Measurements from ENCODE around the gene DNAH9.

The DNAH9 gene, protein sequence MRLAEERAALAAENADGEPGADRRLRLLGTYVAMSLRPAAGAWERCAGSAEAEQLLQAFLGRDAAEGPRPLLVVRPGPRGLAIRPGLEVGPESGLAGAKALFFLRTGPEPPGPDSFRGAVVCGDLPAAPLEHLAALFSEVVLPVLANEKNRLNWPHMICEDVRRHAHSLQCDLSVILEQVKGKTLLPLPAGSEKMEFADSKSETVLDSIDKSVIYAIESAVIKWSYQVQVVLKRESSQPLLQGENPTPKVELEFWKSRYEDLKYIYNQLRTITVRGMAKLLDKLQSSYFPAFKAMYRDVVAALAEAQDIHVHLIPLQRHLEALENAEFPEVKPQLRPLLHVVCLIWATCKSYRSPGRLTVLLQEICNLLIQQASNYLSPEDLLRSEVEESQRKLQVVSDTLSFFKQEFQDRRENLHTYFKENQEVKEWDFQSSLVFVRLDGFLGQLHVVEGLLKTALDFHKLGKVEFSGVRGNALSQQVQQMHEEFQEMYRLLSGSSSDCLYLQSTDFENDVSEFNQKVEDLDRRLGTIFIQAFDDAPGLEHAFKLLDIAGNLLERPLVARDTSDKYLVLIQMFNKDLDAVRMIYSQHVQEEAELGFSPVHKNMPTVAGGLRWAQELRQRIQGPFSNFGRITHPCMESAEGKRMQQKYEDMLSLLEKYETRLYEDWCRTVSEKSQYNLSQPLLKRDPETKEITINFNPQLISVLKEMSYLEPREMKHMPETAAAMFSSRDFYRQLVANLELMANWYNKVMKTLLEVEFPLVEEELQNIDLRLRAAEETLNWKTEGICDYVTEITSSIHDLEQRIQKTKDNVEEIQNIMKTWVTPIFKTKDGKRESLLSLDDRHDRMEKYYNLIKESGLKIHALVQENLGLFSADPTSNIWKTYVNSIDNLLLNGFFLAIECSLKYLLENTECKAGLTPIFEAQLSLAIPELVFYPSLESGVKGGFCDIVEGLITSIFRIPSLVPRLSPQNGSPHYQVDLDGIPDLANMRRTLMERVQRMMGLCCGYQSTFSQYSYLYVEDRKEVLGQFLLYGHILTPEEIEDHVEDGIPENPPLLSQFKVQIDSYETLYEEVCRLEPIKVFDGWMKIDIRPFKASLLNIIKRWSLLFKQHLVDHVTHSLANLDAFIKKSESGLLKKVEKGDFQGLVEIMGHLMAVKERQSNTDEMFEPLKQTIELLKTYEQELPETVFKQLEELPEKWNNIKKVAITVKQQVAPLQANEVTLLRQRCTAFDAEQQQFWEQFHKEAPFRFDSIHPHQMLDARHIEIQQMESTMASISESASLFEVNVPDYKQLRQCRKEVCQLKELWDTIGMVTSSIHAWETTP (N-terminal part only)

DNA sequence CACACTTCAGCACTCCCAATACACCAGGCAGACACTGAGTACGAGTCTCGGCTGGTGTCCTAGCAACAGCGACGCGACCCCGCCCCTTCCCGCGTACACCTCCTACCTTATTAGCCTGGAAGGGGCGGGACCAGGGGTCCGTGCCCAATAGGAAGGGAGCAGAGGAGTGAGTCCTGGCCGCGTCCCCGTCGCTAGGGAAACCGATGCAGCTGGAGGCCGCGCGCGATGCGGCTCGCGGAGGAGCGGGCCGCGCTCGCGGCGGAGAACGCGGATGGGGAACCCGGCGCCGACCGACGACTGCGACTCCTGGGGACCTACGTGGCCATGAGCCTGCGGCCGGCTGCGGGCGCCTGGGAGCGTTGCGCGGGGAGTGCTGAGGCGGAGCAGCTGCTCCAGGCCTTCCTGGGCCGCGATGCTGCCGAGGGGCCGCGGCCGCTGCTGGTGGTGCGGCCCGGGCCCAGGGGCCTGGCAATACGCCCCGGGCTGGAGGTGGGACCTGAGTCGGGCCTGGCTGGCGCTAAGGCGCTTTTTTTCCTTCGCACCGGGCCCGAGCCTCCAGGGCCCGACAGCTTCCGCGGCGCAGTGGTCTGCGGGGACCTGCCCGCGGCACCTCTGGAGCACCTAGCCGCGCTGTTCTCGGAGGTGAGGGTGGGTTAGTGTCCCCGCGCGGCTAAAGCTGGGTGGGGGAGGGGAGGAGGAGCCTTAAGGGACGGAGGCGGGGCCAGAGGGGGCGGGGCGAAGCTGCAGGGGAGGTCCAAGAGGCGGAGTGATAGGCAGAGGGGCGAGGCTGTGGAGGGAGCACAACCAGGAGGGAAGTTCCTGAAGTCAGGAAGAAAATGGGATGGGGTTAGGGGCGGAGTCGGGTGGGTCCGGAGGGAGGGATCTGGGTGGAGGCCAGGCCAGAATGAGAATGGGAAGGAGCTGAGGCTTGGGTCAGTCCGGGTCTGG, at the start of gene DNAH9:
TSS of gene DNAH9 (plus strand) at position 197 of the 948 bp plus-strand sequence. CDS start at position 226, 29 bp downstream.
- Histone ChIP-seq H3K9ac (ENCODE audit: low read length in 5 of 5) (peak within 1 kb of the TSS in 2 of 5 donors; percentile 67 to 71), H3K4me1 (ENCODE audit: control insufficient read depth in 5 of 5, insufficient read depth in 5 of 5, low read length in 5 of 5) (peaks cover 0 to 30% (median 23%) of the 10 kb centered on the region in 5 donors), H3K27ac (ENCODE audit: low read depth, low read length) (peak within 1 kb of the TSS; percentile 63), H3K4me3 (ENCODE audit: low read depth in 1 of 5, low read length in 5 of 5) (peak within 1 kb of the TSS; percentile 49 to 83 (median 62)), H3K9me3 (ENCODE audit: control insufficient read depth in 5 of 5, low read length in 5 of 5) (peaks cover 0 to 4% (median 0%) of the 10 kb centered on the region in 5 donors), H3K27me3 (ENCODE audit: control insufficient read depth in 5 of 5, insufficient read depth in 4 of 5, low read length in 5 of 5) (no peaks in the 10 kb centered on the region), H3K36me3 (ENCODE audit: control insufficient read depth in 5 of 5, insufficient read depth in 5 of 5, low read length in 5 of 5) (no peaks in the 10 kb centered on the region)

DNA sequence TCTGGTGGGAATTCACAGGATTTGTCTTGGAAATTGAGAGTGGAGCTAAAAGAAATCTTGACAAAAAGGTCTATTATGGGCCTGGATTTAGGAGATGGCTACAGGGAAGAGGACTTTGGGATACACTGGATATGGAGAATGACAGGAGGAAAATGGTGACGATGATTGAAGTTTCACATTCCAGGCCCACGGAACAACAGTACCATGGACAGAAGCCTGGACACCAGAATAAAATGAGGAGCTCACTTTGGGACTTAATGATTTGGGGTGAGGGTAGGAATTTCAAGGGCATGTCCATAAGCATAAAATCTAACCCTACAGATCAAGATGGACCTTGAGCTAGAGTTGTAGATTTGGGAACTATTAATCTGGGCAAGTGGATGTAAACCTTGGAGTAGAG, 47.8 kb upstream of the DNAH9 start:
- Histone ChIP-seq H3K9ac (ENCODE audit: low read length in 5 of 5) (no peak overlapping the region), H3K27ac (ENCODE audit: low read depth, low read length) (no peak overlapping the region), H3K4me1 (ENCODE audit: control insufficient read depth in 5 of 5, insufficient read depth in 5 of 5, low read length in 5 of 5) (peaks cover 0 to 2% (median 0%) of the 10 kb centered on the region in 5 donors), H3K9me3 (ENCODE audit: control insufficient read depth in 5 of 5, low read length in 5 of 5) (no peaks in the 10 kb centered on the region), H3K36me3 (ENCODE audit: control insufficient read depth in 5 of 5, insufficient read depth in 5 of 5, low read length in 5 of 5) (no peaks in the 10 kb centered on the region), H3K4me3 (ENCODE audit: low read depth in 1 of 5, low read length in 5 of 5) (no peak overlapping the region), H3K27me3 (ENCODE audit: control insufficient read depth in 5 of 5, insufficient read depth in 4 of 5, low read length in 5 of 5) (no peaks in the 10 kb centered on the region)

DNA sequence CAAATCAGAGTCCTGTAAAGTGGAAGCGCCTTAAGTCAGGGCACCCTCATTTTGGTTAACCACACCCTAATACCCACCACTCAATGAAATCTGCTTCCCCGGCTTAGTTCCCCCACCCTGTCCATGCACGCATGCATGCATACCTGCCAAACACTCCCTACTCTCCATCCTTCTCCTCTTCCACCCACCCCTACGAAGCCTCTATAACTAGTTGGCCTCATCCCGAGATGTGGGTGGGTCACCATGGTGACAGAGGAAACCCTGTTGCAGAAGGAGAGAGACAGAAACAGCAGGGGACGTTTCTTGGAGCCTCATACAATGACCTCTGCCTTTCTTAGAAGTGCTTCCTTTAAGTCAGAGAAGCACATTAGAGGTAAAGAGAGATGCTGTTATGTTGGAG, 46.8 kb upstream of the DNAH9 start:
- Histone ChIP-seq H3K27me3 (ENCODE audit: control insufficient read depth in 5 of 5, insufficient read depth in 4 of 5, low read length in 5 of 5) (no peaks in the 10 kb centered on the region), H3K27ac (ENCODE audit: low read depth, low read length) (no peak overlapping the region), H3K9ac (ENCODE audit: low read length in 5 of 5) (no peak overlapping the region), H3K4me1 (ENCODE audit: control insufficient read depth in 5 of 5, insufficient read depth in 5 of 5, low read length in 5 of 5) (peaks cover 0 to 2% (median 0%) of the 10 kb centered on the region in 5 donors), H3K4me3 (ENCODE audit: low read depth in 1 of 5, low read length in 5 of 5) (no peak overlapping the region), H3K36me3 (ENCODE audit: control insufficient read depth in 5 of 5, insufficient read depth in 5 of 5, low read length in 5 of 5) (no peaks in the 10 kb centered on the region), H3K9me3 (ENCODE audit: control insufficient read depth in 5 of 5, low read length in 5 of 5) (no peaks in the 10 kb centered on the region)

DNA sequence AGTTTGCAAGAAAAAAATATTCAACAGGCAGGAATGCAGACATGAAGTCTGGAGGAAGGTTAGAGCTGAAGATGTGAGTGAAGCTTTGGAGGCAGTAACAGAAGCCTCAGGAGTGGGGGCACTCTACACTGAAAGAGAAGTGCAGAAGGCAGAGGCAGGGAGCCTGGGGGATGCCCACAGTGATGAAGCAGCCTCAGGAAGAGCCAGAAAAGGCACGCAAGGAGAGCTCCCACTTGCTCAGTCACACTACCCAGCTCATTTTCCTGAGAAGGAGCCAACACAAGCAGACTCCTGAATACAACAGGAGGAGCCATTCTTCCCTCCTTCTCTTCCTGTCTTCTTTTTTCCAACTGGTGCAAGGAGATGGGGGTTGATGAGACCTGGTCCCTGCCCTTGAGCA, 45.1 kb upstream of the DNAH9 start:
- Histone ChIP-seq H3K36me3 (ENCODE audit: control insufficient read depth in 5 of 5, insufficient read depth in 5 of 5, low read length in 5 of 5) (no peaks in the 10 kb centered on the region), H3K4me3 (ENCODE audit: low read depth in 1 of 5, low read length in 5 of 5) (no peak overlapping the region), H3K9me3 (ENCODE audit: control insufficient read depth in 5 of 5, low read length in 5 of 5) (no peaks in the 10 kb centered on the region), H3K9ac (ENCODE audit: low read length in 5 of 5) (no peak overlapping the region), H3K27ac (ENCODE audit: low read depth, low read length) (no peak overlapping the region), H3K4me1 (ENCODE audit: control insufficient read depth in 5 of 5, insufficient read depth in 5 of 5, low read length in 5 of 5) (peaks cover 0 to 2% (median 0%) of the 10 kb centered on the region in 5 donors), H3K27me3 (ENCODE audit: control insufficient read depth in 5 of 5, insufficient read depth in 4 of 5, low read length in 5 of 5) (no peaks in the 10 kb centered on the region)

DNA sequence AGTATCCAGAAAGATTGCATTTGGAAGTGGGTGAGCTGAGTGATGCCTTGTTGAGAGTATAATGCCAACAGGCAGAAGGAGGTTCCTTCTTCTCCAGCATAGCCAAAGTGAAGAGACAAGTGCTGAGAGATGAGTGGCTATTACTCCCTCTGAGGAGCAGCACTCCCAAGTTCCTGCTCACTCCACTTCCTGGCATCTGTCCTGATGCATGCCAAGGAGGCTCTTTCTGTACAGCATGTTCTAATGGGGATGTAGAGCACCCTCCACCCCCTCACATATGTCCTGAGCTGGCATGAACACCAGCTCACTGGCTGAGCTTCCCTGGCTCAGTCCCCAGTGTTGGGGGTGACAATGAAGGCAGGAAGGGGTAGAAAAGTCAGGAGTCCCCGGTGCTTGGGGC, 44.2 kb upstream of the DNAH9 start:
- Histone ChIP-seq H3K9me3 (ENCODE audit: control insufficient read depth in 5 of 5, low read length in 5 of 5) (no peaks in the 10 kb centered on the region), H3K9ac (ENCODE audit: low read length in 5 of 5) (no peak overlapping the region), H3K4me3 (ENCODE audit: low read depth in 1 of 5, low read length in 5 of 5) (no peak overlapping the region), H3K27me3 (ENCODE audit: control insufficient read depth in 5 of 5, insufficient read depth in 4 of 5, low read length in 5 of 5) (no peaks in the 10 kb centered on the region), H3K27ac (ENCODE audit: low read depth, low read length) (no peak overlapping the region), H3K4me1 (ENCODE audit: control insufficient read depth in 5 of 5, insufficient read depth in 5 of 5, low read length in 5 of 5) (peaks cover 0 to 2% (median 0%) of the 10 kb centered on the region in 5 donors), H3K36me3 (ENCODE audit: control insufficient read depth in 5 of 5, insufficient read depth in 5 of 5, low read length in 5 of 5) (no peaks in the 10 kb centered on the region)

DNA sequence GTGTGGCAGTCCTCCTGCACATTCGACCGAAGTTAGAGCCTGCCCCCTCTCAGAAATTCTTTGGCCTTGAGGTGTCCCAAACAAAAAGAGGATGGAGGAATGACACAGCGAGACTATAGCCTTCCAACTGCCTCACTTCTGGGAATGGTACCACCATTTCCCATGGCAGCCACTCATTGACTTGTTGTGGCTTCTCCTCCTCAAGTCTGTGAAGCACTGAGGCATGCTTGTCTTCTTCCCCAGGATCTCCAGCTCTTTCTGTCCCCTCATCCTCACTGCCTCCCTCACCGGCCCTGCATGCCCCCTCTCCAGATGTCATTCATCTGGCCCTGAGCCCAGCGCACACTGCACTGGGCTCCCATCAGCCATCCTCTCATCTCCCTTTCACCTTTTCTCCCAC, 43.7 kb upstream of the DNAH9 start:
- H3K9me3 ChIP-seq (ENCODE audit: control insufficient read depth in 5 of 5, low read length in 5 of 5): no peaks in the 10 kb centered on the region
- no peaks in the 10 kb centered on the region for H3K36me3 ChIP-seq (ENCODE audit: control insufficient read depth in 5 of 5, insufficient read depth in 5 of 5, low read length in 5 of 5)
- no peak overlapping the region for H3K4me3 ChIP-seq (ENCODE audit: low read depth in 1 of 5, low read length in 5 of 5)
- H3K4me1 ChIP-seq (ENCODE audit: control insufficient read depth in 5 of 5, insufficient read depth in 5 of 5, low read length in 5 of 5): peaks cover 0 to 2% (median 0%) of the 10 kb centered on the region in 5 donors
- no peak overlapping the region for H3K27ac ChIP-seq (ENCODE audit: low read depth, low read length)
- no peak overlapping the region for H3K9ac ChIP-seq (ENCODE audit: low read length in 5 of 5)
- no peaks in the 10 kb centered on the region for H3K27me3 ChIP-seq (ENCODE audit: control insufficient read depth in 5 of 5, insufficient read depth in 4 of 5, low read length in 5 of 5)

DNA sequence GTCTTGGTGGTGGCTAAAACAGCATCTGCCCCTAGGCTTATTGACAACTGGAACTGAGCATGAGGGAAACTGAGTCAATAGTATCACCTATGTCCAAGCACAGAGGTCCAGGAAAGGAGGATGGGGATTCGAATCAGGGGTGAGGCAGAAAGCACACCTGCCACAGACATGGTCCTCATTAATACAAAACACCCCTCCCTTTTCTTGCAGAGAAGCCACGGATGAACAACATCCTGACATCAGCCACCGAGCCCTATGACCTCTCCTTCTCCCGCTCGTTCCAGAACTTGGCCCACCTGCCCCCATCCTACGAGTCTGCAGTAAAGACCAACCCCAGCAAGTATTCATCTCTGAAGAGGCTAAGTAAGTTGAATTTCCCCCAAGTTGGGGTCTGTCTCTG, 42.7 kb upstream of the DNAH9 start:
- H3K4me3 ChIP-seq (ENCODE audit: low read depth in 1 of 5, low read length in 5 of 5): no peak overlapping the region
- H3K9ac ChIP-seq (ENCODE audit: low read length in 5 of 5): no peak overlapping the region
- H3K27ac ChIP-seq (ENCODE audit: low read depth, low read length): no peak overlapping the region
- no peaks in the 10 kb centered on the region for H3K27me3 ChIP-seq (ENCODE audit: control insufficient read depth in 5 of 5, insufficient read depth in 4 of 5, low read length in 5 of 5)
- H3K4me1 ChIP-seq (ENCODE audit: control insufficient read depth in 5 of 5, insufficient read depth in 5 of 5, low read length in 5 of 5): peaks cover 0 to 2% (median 0%) of the 10 kb centered on the region in 5 donors
- no peaks in the 10 kb centered on the region for H3K36me3 ChIP-seq (ENCODE audit: control insufficient read depth in 5 of 5, insufficient read depth in 5 of 5, low read length in 5 of 5)
- H3K9me3 ChIP-seq (ENCODE audit: control insufficient read depth in 5 of 5, low read length in 5 of 5): no peaks in the 10 kb centered on the region

DNA sequence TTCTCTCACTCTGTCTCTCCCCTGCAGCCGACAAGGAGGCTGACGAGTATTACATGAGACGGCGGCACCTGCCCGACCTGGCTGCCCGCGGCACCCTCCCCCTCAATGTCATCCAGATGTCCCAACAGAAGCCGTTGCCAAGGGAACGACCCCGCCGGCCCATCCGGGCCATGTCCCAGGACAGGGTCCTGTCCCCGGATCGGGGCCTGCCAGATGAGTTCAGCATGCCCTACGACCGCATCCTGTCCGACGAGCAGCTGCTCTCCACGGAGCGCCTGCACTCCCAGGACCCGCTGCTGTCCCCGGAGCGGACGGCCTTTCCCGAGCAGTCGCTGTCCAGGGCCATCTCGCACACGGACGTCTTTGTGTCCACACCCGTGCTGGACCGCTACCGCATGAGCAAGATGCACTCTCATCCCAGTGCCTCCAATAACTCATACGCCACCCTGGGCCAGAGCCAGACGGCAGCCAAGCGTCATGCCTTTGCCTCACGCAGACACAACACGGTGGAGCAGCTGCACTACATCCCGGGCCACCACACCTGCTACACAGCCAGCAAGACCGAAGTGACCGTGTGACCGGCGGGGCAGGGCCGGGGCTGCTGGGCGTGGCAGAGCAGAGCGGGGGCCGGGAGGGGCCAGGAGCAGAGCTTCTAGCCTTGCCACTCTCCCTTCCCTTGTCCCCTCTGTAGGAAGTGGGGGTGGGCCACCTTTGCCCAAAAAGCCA, 40.4 kb upstream of the DNAH9 start:
- Histone ChIP-seq H3K4me3 (ENCODE audit: low read depth in 1 of 5, low read length in 5 of 5) (no peak overlapping the region), H3K4me1 (ENCODE audit: control insufficient read depth in 5 of 5, insufficient read depth in 5 of 5, low read length in 5 of 5) (peaks cover 0 to 10% (median 0%) of the 10 kb centered on the region in 5 donors), H3K36me3 (ENCODE audit: control insufficient read depth in 5 of 5, insufficient read depth in 5 of 5, low read length in 5 of 5) (no peaks in the 10 kb centered on the region), H3K9ac (ENCODE audit: low read length in 5 of 5) (no peak overlapping the region), H3K27ac (ENCODE audit: low read depth, low read length) (no peak overlapping the region), H3K9me3 (ENCODE audit: control insufficient read depth in 5 of 5, low read length in 5 of 5) (no peaks in the 10 kb centered on the region), H3K27me3 (ENCODE audit: control insufficient read depth in 5 of 5, insufficient read depth in 4 of 5, low read length in 5 of 5) (no peaks in the 10 kb centered on the region)
